K562 (cell line): ENCODE measurements around the gene LBHD1. TPM values are rescaled to one million over a fixed set of nuclear protein-coding genes. Genes with fewer than 3 reads are reported as not detected.

ENCODE experiments used
- ARID1B ChIP-seq: fragments of 450-650 bp; IDR thresholded peaks from 2 replicates; pipeline ENCODE4 v1.6.1; 2016; ENCODE audit warnings: antibody characterized with exemption, mild to moderate bottlenecking, inconsistent platforms
- BCLAF1 ChIP-seq, 2 experiments: fragments of 450-650 bp in 1 of 2; IDR thresholded peaks; 2 replicates each; pipeline ENCODE4 v1.6.1; 2011 to 2017; ENCODE audit warnings: low read depth in 2 of 2, antibody characterized with exemption in 1 of 2, borderline replicate concordance in 1 of 2, low read length in 1 of 2, mild to moderate bottlenecking in 1 of 2, mixed read lengths in 1 of 2; ENCODE audit not compliant: control insufficient read depth in 1 of 2
- BHLHE40 ChIP-seq: IDR thresholded peaks from 2 replicates; pipeline ENCODE4 v1.6.1; 2011; ENCODE audit warnings: low read length, improper control_type of control experiment
- CBX5 ChIP-seq: IDR thresholded peaks from 2 replicates; pipeline ENCODE4 v1.6.1; 2014; ENCODE audit warnings: low read depth, borderline replicate concordance
- CCAR2 ChIP-seq: fragments of 200-400 bp; formaldehyde crosslinking; IDR thresholded peaks from 2 replicates; pipeline ENCODE4 v1.6.1; 2017; ENCODE audit warnings: mild to moderate bottlenecking, low read depth, low read length
- ETV6 ChIP-seq, 3 experiments: fragments of 150-350 bp in 1 of 3; sonication (generic) in 1 of 3; formaldehyde crosslinking in 1 of 3; IDR thresholded peaks; 2 replicates each; pipeline versions ENCODE4 v1.6.1 to v1.8.0; 2014 to 2022; ENCODE audit warnings: borderline replicate concordance in 2 of 3, low read depth in 2 of 3, antibody characterized with exemption in 1 of 3, low read length in 1 of 3, mild to moderate bottlenecking in 1 of 3, missing genetic modification reagents in 1 of 3
- HIVEP1 ChIP-seq: fragments of 250-450 bp; sonication (Bioruptor Pico); IDR thresholded peaks from 2 replicates; pipeline ENCODE4 v1.4.0; 2020; ENCODE audit warnings: mild to moderate bottlenecking
- JUND ChIP-seq, 2 experiments: IDR thresholded peaks; 2 replicates in 1 of 2; 3 replicates in 1 of 2; pipeline ENCODE4 v1.6.1; 2011; ENCODE audit warnings: borderline replicate concordance in 2 of 2, low read depth in 2 of 2, low read length in 2 of 2, improper control_type of control experiment in 1 of 2, missing biosample characterization in 1 of 2, missing genetic modification characterization in 1 of 2, missing genetic modification reagents in 1 of 2
- KAT8 ChIP-seq: fragments of 450-650 bp; IDR thresholded peaks from 2 replicates; pipeline ENCODE4 v1.6.1; 2016; ENCODE audit warnings: low read depth, mild to moderate bottlenecking
- POLR2AphosphoS2 ChIP-seq: IDR thresholded peaks from 2 replicates; pipeline ENCODE4 v1.6.1; 2012; ENCODE audit warnings: low read length, improper control_type of control experiment
- SNIP1 ChIP-seq: fragments of 450-650 bp; IDR thresholded peaks from 2 replicates; pipeline ENCODE4 v1.7.1; 2017; ENCODE audit warnings: low read depth, mild to moderate bottlenecking
- STAT6 ChIP-seq: sonication (generic); formaldehyde crosslinking; IDR thresholded peaks from 2 replicates; pipeline ENCODE4 v1.8.1; 2023; ENCODE audit warnings: mild to moderate bottlenecking, missing genetic modification reagents
- TCF15 ChIP-seq: fragments of 250-450 bp; sonication (Bioruptor Pico); IDR thresholded peaks from 2 replicates; pipeline ENCODE4 v1.8.0; 2022; ENCODE audit warnings: moderate library complexity, mild to moderate bottlenecking, inconsistent platforms
- TFAM ChIP-seq: fragments of 250-450 bp; sonication (Bioruptor Pico); conservative IDR thresholded peaks from 2 replicates; pipeline ENCODE4 v1.5.0; 2021; ENCODE audit warnings: mild to moderate bottlenecking, moderate library complexity
- ZKSCAN3 ChIP-seq: fragments of 250-450 bp; sonication (Bioruptor Pico); IDR thresholded peaks from 2 replicates; pipeline ENCODE4 v1.4.0; 2020
- ZNF324 ChIP-seq: fragments of 250-450 bp; sonication (Bioruptor Pico); IDR thresholded peaks from 2 replicates; pipeline ENCODE4 v1.4.0; 2020; ENCODE audit warnings: mild to moderate bottlenecking
- ZNF589 ChIP-seq: fragments of 200-800 bp; sonication (Bioruptor generic); IDR thresholded peaks from 2 replicates; pipeline ENCODE4 v1.6.1; 2016; ENCODE audit warnings: low read depth, missing genetic modification characterization, missing compliant biosample characterization
- ZNF785 ChIP-seq: fragments of 250-450 bp; sonication (Bioruptor Pico); IDR thresholded peaks from 2 replicates; pipeline ENCODE4 v1.4.0; 2020; ENCODE audit warnings: mild to moderate bottlenecking
- polyA plus RNA-seq, 8 experiments: library from polyadenylated mRNA; depleted of rRNA in 4 of 8; stranded (reverse) in 5 of 8; unstranded in 3 of 8; fragments of >200 nt; fragmentation: Nextera tagmentation in 2 of 8; fragmentation: Illumina TruSeq in 1 of 8; extraction: Ambion mirVana in 2 of 8; extraction: Trizol in 1 of 8; gene quantifications; 2 replicates each; pipeline versions ENCODE4 v1.2.1 to v1.2.3, GENCODE V29; 2011 to 2014; ENCODE audit warnings: inconsistent platforms in 1 of 8, missing spikeins in 1 of 8
- total RNA-seq, 7 experiments: library from RNA; depleted of rRNA in 6 of 7; stranded (reverse); fragments of >200 nt in 6 of 7; fragmentation: Illumina TruSeq in 2 of 7; extraction: Trizol in 2 of 7; gene quantifications; 2 replicates each; pipeline versions ENCODE4 v1.2.1 to v1.2.3, GENCODE V29; 2011 to 2021; ENCODE audit warnings: low replicate concordance in 1 of 7
- TF ChIP-seq, protein P1 (sequence below): sonication (generic); formaldehyde crosslinking; IDR thresholded peaks from 2 replicates; pipeline ENCODE4 v1.4.0; 2020; ENCODE audit warnings: mild to moderate bottlenecking, missing genetic modification reagents

LBHD1 gene
- total and polyA plus RNA-seq, 9 of the 15 experiments (the other 6 are each of a cell fraction or from before 2014, with no cell fraction given): 2.6 to 28.0 (median 12.5) TPM

- TF ChIP-seq STAT6 (CRISPR knock-in tag) (no peak), ZNF785 (CRISPR knock-in tag) (no peak), ETV6 (IDR thresholded peaks at IDR 0.05; ENCODE audit: borderline replicate concordance in 1 of 2, low read depth in 2 of 2, low read length in 1 of 2) (no peak), ETV6 (CRISPR knock-in tag; IDR thresholded peaks at IDR 0.05; ENCODE audit: borderline replicate concordance) (no peak), CBX5 (no peak), TCF15 (no peak), ZKSCAN3 (CRISPR knock-in tag) (no peak), BHLHE40 (peak; percentile 82), ZNF589 (CRISPR knock-in tag) (no peak), KAT8 (no peak), JUND (IDR thresholded peaks at IDR 0.05; ENCODE audit: borderline replicate concordance, low read depth, low read length) (peak; percentile 88), JUND (tag; IDR thresholded peaks at IDR 0.05; ENCODE audit: borderline replicate concordance, low read depth, low read length) (no peak), TFAM (CRISPR knock-in tag) (no peak), BCLAF1 (IDR thresholded peaks at IDR 0.05; ENCODE audit: borderline replicate concordance in 1 of 2, control insufficient read depth in 1 of 2, low read depth in 2 of 2, low read length in 1 of 2) (peak in 1 of 2 experiments; percentile 78; a peak in 2 of 4 replicates), ARID1B (no peak), SNIP1 (no peak), ZNF324 (no peak), HIVEP1 (CRISPR knock-in tag) (no peak), CCAR2 (no peak), POLR2AphosphoS2 (peak; percentile 66; the same call in 1 of the 2 replicates)
- TF ChIP-seq, protein P1, sequence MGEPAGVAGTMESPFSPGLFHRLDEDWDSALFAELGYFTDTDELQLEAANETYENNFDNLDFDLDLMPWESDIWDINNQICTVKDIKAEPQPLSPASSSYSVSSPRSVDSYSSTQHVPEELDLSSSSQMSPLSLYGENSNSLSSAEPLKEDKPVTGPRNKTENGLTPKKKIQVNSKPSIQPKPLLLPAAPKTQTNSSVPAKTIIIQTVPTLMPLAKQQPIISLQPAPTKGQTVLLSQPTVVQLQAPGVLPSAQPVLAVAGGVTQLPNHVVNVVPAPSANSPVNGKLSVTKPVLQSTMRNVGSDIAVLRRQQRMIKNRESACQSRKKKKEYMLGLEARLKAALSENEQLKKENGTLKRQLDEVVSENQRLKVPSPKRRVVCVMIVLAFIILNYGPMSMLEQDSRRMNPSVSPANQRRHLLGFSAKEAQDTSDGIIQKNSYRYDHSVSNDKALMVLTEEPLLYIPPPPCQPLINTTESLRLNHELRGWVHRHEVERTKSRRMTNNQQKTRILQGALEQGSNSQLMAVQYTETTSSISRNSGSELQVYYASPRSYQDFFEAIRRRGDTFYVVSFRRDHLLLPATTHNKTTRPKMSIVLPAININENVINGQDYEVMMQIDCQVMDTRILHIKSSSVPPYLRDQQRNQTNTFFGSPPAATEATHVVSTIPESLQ (CRISPR knock-in tag): no peak
Observed at GRCh38 chr11:62707277-62707861, 35.3 kb upstream of the LBHD1 start, which contains the start of the genes BSCL2 and GNG3 (continued).
